ENCODE results near the gene MYO7B. TPM values are rescaled to one million over a fixed set of nuclear protein-coding genes. Genes with fewer than 3 reads are reported as not detected.

MYO7B gene
- total RNA-seq, 1 experiment from 2014 or later, result 28.0 TPM

GRCh38 chr2:127638361-127639110, 103.1 kb downstream of the MYO7B start:
- Histone ChIP-seq H2AFZ (ENCODE audit: low read length) (no peak overlapping the region), H3K4me1 (ENCODE audit: insufficient read depth, low read length) (peaks cover 26% of the 10 kb centered on the region), H3K9me3 (ENCODE audit: low read length) (no peaks in the 10 kb centered on the region), H3K9ac (ENCODE audit: low read length) (peak overlapping the region; percentile 84), H3K79me2 (ENCODE audit: low read length) (no peaks in the 10 kb centered on the region), H4K20me1 (ENCODE audit: low read length) (no peaks in the 10 kb centered on the region), H3F3A (ENCODE audit: low read length, unreplicated experiment) (no peaks in the 10 kb centered on the region), H3K27ac (ENCODE audit: low read length) (peak overlapping the region; percentile 99), H3K4me2 (ENCODE audit: low read length) (peak overlapping the region; percentile 42; the same call in 1 of the 2 replicates), H3K4me3 (ENCODE audit: low read length) (no peak overlapping the region), H3K9me2 (replicated peaks; ENCODE audit: low read length) (no peaks in the 10 kb centered on the region), H3K27me3 (ENCODE audit: low read length) (no peaks in the 10 kb centered on the region), H3K36me3 (ENCODE audit: low read depth, low read length) (no peaks in the 10 kb centered on the region; the same call in 1 of the 2 replicates)
- intact Hi-C loops (cut with micrococcal nuclease), result no loop called here
- no TSS peak for BruUV-seq (replicated peaks)
- ChIA-PET CTCF (interaction anchor here (1.2 kb wide), 1 partner anchor 47 kb away, joined by 6 read pairs; no protein-coding TSS in a partner anchor), POLR2A (ENCODE audit: unreplicated experiment) (interaction anchor here (0.7 kb wide), 2 partner anchors 47 to 130 kb away, joined by 3 read pairs; no protein-coding TSS in a partner anchor)
- TF ChIP-seq EZH2 (IDR thresholded peaks at IDR 0.05; ENCODE audit: low read length, unreplicated experiment) (no peak), EZH2phosphoT487 (IDR thresholded peaks at IDR 0.05; ENCODE audit: borderline replicate concordance, low read length) (no peak), CTCF (conservative IDR thresholded peaks at IDR 0.05; ENCODE audit: low read depth, low read length) (no peak)
- ATAC-seq, result no peak
- DNase-seq, result peak; percentile 43

- H3K27me3 ChIP-seq (ENCODE audit: low read length), result no peaks in the 10 kb centered on the region
- DNase-seq, result no peak
Observed at GRCh38 chr2:127639111-127639474, 103.6 kb downstream of the MYO7B start.

More at GRCh38 chr2:127639111-127639474, 103.6 kb downstream of the MYO7B start:
- POLR2A ChIA-PET (ENCODE audit: unreplicated experiment), result interaction anchor here (0.7 kb wide), 1 partner anchor 48 kb away, joined by 3 read pairs; no protein-coding TSS in a partner anchor
- no TSS peak for BruUV-seq (replicated peaks)
- intact Hi-C loops (cut with micrococcal nuclease), result no loop called here
- Histone ChIP-seq H3K36me3 (ENCODE audit: low read depth, low read length) (no peaks in the 10 kb centered on the region; the same call in 1 of the 2 replicates), H3K4me2 (ENCODE audit: low read length) (no peak overlapping the region), H3K4me3 (ENCODE audit: low read length) (no peak overlapping the region), H3K9me3 (ENCODE audit: low read length) (no peaks in the 10 kb centered on the region), H3K9me2 (replicated peaks; ENCODE audit: low read length) (no peaks in the 10 kb centered on the region), H3K4me1 (ENCODE audit: insufficient read depth, low read length) (peaks cover 26% of the 10 kb centered on the region), H3K79me2 (ENCODE audit: low read length) (no peaks in the 10 kb centered on the region), H3K27ac (ENCODE audit: low read length) (peak overlapping the region; percentile 99), H3F3A (ENCODE audit: low read length, unreplicated experiment) (no peaks in the 10 kb centered on the region), H2AFZ (ENCODE audit: low read length) (no peak overlapping the region), H3K9ac (ENCODE audit: low read length) (peak overlapping the region; percentile 84), H4K20me1 (ENCODE audit: low read length) (no peaks in the 10 kb centered on the region)
- no peak for ATAC-seq
- CTCF ChIA-PET, result no interaction called here
- TF ChIP-seq EZH2phosphoT487 (IDR thresholded peaks at IDR 0.05; ENCODE audit: borderline replicate concordance, low read length) (no peak), CTCF (conservative IDR thresholded peaks at IDR 0.05; ENCODE audit: low read depth, low read length) (no peak), EZH2 (IDR thresholded peaks at IDR 0.05; ENCODE audit: low read length, unreplicated experiment) (no peak)
